ENCODE results near the gene HIGD2A. TPM values are rescaled to one million over a fixed set of nuclear protein-coding genes. Genes with fewer than 3 reads are reported as not detected.

HIGD2A gene
- total RNA-seq, 4 donors from 2014 or later, result 105 to 134 (median 116) TPM

DNA sequence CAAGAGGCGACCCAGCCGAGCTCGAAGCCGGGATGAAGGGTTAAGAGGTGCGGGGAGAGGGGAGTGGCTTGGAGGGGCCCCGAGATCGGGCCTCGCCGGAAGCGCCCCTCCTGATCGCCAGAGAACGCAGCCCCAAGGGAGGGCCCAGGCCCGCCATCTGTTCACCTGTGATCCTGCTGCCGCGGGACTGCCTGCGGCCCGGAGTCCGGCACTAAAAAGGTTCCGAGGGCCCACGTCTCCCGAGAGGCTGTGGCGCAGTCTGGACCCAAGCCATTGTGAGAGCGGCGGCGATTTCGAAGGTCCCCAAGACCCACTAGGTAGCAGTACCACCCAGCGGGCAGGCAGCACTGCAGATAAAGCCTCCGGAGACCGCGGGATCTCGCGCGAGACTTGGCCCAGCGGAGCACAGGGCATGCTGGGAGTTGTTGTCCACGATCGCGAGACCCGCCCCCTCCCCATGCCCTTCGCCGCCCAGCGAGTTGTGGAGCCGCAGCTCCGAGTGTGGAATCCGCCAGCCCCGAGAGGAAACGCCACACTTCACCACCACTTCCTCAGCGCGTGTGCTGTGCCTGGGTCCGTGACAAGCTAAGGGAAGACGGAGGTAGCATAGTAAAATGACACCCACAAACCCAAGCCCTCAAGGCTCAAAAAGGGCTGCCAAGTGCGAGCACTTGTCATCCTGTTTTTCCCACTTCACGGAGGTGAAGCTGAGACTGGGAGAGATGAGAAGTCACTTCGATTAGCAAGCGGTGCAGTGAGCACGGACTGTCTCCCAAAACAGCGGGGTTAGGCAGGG lies 26.9 kb upstream of the HIGD2A start, which contains the start of gene KIAA1191:
Gene KIAA1191, minus strand, starts transcription at position 328 of the 796 bp plus-strand sequence. CDS start 2,256 bp downstream, outside the sequence.
- DNase-seq (ENCODE audit: low spot score) (peak; percentile 79), ATAC-seq (ENCODE audit: low FRiP score) (peak; percentile 91)
- TF ChIP-seq, protein P1, sequence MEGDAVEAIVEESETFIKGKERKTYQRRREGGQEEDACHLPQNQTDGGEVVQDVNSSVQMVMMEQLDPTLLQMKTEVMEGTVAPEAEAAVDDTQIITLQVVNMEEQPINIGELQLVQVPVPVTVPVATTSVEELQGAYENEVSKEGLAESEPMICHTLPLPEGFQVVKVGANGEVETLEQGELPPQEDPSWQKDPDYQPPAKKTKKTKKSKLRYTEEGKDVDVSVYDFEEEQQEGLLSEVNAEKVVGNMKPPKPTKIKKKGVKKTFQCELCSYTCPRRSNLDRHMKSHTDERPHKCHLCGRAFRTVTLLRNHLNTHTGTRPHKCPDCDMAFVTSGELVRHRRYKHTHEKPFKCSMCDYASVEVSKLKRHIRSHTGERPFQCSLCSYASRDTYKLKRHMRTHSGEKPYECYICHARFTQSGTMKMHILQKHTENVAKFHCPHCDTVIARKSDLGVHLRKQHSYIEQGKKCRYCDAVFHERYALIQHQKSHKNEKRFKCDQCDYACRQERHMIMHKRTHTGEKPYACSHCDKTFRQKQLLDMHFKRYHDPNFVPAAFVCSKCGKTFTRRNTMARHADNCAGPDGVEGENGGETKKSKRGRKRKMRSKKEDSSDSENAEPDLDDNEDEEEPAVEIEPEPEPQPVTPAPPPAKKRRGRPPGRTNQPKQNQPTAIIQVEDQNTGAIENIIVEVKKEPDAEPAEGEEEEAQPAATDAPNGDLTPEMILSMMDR (IDR thresholded peaks at IDR 0.05), result no peak

DNA sequence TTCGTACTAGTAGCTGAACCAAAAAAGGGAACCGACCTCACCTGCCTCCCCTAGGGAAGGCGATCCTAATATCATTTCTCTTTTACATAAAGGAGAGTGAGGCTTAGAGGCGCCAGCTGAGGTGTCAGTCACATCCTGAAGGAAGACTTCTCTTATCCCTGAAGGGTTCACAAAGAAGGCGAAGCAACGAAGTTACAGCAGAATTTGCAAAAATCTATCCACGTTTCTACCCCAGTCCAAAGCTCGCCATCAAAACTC lies 26.4 kb upstream of the HIGD2A start:
- TF ChIP-seq, protein P1 (IDR thresholded peaks at IDR 0.05), result no peak
- ATAC-seq (ENCODE audit: low FRiP score) (no peak), DNase-seq (ENCODE audit: low spot score) (no peak)

DNA sequence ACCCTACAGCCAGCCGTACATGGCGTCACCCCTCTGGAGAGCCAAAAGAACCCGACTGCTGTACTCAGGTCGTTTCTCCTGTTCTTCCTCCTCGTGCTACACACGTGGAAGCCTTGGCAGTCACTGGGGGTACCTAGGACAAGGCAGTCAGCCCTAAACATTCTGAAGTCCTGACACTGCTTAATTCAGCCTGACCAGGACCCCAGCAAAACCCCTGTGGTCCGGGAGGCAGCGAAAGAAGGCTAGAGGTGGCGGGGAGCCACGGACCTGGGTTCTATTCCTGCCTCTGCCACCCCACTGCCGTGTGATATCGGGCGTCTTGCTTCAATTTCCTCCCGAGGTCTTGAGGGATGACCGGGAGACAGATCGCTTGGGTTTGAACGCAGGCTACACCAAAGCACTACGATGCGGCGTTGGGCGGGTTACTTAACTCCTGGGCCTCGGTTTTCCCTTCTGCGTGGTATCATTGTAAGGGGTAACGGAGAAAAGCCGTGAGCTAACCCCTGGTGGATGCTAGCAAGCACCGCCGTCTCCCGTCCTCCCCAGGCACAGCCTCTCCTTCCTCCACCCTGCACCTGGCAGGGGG lies 23.7 kb upstream of the HIGD2A start:
- ATAC-seq (ENCODE audit: low FRiP score) (no peak), DNase-seq (ENCODE audit: low spot score) (no peak)
- TF ChIP-seq, protein P1 (IDR thresholded peaks at IDR 0.05), result no peak

DNA sequence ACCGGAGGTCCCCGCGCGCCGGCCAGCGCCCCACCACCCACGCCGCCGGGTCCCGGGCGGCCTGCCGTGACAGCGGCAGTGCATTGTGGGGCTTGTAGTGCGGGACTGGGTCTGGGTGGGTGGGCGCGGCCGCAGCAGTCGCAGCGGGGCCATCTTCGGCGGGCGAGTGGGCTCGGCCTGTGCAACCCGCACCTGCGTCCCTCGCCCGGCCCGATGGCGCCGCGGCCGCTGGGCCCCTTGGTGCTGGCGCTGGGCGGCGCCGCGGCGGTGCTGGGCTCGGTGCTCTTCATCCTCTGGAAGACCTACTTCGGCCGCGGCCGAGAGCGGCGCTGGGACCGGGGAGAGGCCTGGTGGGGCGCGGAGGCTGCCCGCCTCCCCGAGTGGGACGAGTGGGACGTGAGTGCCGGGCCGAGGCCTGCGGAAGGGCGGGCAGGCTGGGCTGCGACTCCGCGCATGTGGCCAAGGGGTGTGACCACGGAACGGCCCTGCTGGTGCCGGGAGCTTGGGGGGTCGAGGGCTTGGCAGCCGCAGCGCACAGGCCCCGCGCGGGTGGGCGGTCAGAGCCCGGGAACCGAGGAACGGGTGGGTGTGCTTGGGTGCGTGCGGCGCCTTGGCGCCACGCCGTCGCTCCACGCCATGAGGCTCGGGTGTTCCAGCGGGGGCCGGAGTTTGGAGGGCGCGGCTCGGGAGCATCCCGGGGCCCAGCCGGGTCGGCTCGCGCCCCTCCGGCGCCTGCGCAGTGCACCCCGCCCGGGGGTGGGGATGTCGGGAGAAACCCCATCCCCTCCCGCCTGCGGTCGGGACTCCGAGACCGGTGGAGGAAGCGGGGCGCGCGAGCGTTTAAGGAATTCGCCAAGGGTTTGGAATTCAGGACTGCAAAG lies 23.0 kb upstream of the HIGD2A start, which contains the start of gene ARL10:
Gene ARL10, plus strand, starts transcription at position 137 of the 881 bp plus-strand sequence. Its CDS starts 77 bp downstream, at position 214.
- TF ChIP-seq, protein P1 (IDR thresholded peaks at IDR 0.05), result no peak
- DNase-seq (ENCODE audit: low spot score), result no peak
- ATAC-seq (ENCODE audit: low FRiP score), result peak; percentile 64

DNA sequence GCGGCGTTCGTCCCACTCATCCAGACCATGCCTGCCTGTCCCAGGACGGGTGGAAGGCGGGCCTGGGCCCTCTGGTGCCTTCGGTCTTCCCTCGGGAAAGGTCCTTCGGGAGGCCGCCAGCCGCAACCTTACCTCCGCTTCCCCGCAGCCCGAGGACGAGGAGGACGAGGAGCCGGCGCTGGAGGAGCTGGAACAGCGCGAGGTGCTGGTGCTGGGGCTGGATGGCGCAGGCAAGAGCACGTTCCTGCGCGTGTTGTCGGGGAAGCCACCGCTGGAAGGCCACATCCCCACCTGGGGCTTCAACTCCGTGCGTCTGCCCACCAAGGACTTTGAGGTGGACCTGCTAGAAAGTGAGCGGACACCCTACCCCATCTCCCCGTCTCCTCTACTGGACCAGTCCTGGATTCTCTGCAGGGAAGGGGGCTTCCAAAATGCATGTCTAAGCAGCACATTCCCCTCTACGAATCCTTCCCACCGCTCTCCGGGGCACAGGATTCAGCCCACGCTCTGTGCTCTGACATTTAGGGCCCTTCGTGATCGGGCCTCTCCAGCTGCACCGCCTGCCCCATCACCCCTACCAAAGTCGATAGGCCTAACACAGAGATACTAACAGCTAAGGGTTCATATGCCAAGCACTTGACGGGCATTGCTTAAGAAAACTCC lies 22.2 kb upstream of the HIGD2A start:
- DNase-seq (ENCODE audit: low spot score), result no peak
- ATAC-seq (ENCODE audit: low FRiP score), result no peak
- TF ChIP-seq, protein P1 (IDR thresholded peaks at IDR 0.05), result no peak

DNA sequence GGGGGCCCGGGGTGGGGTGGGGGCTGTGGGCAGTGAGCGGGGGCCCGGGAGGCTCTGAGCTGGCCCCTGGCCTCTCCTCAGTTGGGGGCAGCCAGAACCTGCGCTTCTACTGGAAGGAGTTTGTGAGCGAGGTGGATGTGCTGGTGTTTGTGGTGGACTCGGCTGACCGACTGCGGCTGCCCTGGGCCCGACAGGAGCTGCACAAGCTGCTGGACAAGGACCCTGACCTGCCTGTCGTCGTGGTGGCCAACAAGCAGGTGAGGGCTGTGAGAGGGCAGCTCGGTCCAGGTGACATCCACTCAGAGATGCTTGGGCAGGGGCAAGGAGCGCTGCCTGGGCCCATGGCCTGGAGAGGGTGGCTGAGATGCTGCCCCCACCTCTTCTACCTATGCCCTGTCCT lies 19.8 kb upstream of the HIGD2A start:
- TF ChIP-seq, protein P1 (IDR thresholded peaks at IDR 0.05), result no peak
- no peak for ATAC-seq (ENCODE audit: low FRiP score)
- no peak for DNase-seq (ENCODE audit: low spot score)
